Measurements from ENCODE around the gene RALBP1.

Gene RALBP1

DNA sequence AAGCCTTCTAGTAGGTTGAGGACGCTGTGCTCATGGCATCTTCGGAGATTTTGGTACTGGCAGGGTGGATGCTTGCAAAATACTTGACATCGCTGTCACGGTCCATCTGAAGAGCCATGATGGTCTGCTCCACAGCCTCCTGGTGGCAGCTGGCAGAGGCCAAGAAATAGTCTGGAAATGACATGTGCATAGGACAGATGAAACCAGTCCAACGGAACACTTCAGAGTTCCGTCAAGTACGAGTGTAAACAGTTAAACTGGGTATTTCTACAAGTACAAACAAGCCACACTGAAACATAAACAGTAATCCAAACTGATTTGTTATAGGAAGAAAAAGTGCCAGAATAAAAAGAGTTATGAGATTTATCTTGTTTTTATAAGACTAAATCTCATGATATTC is 72.5 kb downstream of the RALBP1 start:
- no peak for DNase-seq (ENCODE audit: low read depth, low spot score)

DNA sequence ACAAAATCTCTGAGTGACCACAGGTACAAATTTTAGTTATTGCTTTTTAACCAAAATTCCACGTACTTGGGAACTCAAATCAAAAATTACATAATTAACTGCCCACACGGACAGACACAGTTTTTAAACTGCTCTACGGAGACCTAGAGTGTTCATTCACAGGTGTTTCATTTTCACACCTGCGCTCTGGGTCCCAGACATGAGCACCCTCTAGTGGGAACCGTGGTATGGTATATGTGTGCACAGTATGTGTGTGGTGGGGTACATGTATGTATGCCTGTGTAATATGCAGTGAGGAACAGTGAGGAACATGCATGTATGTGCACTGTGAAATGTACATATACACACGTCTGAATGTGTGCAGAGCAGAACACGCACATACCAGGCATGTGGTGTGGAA is 74.1 kb downstream of the RALBP1 start:
- no peak for DNase-seq (ENCODE audit: low read depth, low spot score)

DNA sequence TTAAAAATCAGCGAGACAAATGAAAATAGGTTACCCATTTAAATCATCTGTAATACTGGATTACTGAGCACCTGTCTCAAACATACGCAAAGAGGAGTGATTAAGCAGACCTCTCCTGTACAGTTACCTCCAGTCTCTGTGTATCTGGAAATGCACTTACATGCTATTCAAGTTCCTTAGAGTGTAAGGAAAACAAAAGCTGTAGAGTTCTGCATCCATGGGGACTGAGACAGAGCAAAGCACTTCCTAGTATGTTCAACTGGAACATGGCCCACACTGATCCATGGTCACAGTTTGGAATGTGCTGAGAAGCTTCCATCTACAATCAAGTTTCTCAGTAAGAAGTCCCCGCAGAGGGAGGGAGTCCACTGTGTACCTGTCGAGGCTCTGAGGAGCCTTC is 75.1 kb downstream of the RALBP1 start:
- DNase-seq (ENCODE audit: low read depth, low spot score) = no peak

DNA sequence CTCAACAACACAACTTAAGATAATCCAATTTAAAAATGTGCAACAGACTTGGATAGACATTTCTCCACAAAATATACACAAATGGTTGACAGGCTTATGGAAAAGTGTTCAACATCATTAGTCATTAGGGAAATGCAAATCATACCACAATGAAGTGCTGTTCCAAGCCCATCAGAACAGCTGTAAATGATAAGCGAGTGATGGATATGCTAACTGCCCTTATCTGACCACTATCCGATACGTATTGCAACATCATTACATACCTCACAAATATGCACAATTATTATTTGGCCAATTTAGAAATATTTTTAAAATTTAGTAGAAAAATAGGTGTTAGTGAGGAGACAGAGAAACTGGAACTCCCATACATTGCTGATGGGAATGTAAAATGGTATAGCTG is 76.9 kb downstream of the RALBP1 start:
- DNase-seq (ENCODE audit: low read depth, low spot score) = no peak

DNA sequence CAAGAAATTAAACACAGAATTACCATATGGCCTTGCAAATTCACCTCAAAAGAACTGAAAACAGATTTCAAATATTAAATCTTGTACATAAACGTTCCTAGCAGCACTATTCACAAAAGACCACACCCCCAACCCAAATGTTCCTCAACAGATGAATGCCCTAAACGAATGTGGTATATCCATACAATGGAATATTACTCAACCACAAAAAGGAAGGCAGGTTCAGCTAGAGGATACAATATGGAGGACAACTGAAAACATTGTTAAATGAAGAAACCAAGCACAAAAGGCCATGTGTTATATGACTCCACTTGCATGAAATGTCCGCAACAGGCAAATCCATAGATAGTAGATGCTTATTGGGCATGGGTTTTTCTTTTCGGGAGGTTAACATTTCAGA is 77.3 kb downstream of the RALBP1 start:
- no peak for DNase-seq (ENCODE audit: low read depth, low spot score)

DNA sequence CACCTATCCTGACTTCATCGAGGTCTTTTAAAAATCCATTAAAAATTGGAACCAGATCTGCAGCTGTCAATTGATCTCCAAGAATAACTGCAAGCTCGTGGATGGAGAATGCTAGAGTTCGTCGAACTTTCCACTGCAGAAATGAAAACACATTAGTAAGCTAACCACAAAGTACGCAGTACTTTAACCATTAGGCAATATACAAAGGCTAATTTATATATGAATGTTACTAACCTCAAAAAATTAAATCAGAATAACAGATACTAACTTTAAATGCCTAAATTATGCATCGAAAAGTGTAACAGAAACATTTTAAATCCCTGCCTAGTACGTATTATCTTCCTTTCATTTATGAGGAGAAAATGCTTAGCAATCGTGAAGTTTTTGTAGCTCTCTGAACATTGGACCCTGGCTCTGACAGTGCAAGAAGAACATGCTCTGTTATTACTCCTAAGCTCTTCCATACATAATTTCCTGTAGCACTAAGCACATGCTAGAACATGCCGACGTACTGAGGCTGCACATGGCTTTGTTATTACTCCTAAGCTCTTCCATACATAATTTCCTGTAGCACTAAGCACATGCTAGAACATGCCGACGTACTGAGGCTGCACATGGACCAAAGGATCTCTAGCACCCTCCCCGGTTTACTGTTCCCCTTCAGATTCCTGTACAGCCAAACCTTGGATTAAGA is 82.1 kb downstream of the RALBP1 start:
- no peak for DNase-seq (ENCODE audit: low read depth, low spot score)

DNA sequence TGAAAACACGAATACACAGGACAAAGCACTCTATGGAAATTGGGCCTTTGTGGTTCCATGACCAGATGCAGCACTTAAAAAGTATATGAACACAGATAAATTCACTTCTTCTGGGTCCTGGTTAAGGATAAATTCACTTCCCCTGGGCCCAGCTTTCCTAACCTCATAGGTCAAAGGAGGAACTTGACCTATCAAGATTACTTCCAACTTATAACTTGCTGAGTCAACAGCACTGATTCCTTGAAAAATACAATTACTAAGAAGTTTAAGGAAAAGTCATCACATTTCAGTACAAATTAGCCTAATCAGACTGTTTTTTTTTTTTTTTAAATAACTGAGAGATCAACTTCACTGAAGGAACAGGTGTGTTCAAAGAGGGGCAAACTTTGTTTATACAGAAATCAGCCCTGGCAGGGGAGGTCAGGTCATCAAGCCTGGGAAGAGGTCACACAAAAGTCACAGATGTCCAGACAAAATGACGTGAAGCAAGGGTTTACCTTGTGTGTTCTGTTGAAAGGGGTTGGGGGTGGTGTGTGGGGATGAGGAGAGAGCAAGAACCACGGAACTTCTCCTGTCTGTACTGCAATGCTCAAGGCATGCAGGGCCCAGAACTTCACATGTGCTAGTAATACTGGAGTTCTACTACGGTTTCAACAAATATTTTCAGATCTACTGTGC is 83.2 kb downstream of the RALBP1 start:
- no peak for DNase-seq (ENCODE audit: low read depth, low spot score)

DNA sequence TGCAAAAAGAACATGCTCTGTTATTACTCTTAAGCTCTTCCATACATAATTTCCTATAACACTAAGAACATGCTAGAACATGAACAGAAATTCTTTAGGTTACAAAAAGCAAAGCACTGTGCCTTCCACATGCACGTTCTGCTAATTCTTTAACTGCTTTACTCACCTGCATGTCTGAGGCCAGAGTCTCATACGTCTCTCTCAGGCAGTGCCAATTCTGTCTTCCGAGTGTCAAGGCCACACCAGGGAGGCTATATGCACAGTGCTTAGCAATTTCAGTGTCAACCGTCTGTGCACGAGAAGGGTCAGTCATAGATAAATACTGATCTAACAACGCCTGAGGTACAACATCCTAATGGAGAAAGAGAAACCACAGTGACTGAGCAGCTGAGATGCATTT is 83.9 kb downstream of the RALBP1 start:
- DNase-seq (ENCODE audit: low read depth, low spot score) = no peak

DNA sequence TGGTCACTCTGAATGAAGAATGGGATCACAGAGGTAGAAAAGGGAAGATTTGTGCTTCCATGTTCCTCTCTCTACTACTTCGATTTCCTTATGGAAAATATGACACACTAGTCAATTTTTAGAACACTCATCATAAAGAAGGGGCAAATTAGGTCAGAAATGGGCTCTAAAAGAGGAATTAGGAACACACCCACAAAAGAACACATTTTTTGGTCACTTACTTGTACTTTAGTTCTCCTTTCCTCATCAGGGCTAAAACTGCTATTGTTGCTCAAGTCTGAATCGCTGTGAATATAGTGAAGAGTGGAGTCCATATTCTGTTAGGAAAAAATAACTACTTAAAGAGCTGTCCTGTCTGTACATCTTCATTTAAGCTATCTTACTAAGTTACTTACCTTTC is 86.4 kb downstream of the RALBP1 start:
- DNase-seq (ENCODE audit: low read depth, low spot score) = no peak

DNA sequence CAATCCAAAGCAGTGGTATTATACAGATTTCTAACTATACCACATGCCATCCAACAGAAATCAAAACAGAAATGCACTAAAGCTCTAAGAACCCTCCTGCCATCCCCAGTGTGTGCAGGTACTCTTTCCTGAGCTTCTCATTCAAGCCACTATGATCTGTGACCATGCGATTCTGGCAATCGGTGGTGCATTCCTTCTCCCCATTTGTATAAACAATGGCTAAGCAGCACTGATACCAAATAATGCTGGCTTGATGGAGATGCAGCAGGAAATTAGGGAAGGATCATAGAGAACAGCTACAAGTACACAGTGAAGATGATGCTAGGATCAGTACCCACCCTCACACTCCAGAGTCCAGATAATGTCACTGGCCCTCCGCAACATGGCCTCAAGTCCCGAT is 87.3 kb downstream of the RALBP1 start:
- no peak for DNase-seq (ENCODE audit: low read depth, low spot score)

DNA sequence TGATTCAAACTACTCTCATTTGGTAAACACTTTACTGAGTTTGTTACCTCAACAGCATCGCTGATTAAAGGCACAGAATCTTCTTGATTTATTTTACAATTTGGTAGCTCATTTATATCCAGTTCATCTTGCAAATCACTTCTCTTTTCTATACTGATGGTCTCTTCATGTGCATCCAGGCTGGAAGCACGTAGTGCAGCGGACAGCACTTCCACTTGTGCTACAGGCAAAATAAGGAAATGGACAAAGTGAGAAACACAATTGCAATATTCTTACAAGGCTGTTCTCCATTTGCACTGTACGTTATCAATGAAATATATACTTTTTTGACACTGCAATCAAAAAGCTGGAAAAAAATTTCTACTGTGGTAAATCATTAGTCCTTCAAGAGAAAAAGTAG is 88.0 kb downstream of the RALBP1 start:
- no peak for DNase-seq (ENCODE audit: low read depth, low spot score)

DNA sequence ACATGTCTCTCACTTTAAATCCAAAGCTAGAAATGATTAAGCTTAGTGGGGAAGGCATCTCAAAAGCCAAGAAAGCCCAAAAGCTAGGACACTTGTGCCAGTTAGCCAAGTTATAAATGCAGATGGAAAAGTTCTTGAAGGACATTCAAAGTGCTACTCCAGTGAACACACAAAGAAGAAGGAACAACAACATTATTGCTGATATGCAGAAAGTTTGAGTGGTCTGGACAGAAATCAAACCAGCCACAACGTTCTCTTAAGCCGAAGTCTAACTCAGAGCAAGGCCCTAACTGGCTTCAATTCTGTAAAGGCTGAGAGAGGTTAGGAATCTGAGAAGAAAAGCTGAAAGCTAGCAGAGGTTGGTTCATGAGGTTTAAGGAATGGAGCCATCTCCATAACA is 90.1 kb downstream of the RALBP1 start:
- no peak for DNase-seq (ENCODE audit: low read depth, low spot score)

DNA sequence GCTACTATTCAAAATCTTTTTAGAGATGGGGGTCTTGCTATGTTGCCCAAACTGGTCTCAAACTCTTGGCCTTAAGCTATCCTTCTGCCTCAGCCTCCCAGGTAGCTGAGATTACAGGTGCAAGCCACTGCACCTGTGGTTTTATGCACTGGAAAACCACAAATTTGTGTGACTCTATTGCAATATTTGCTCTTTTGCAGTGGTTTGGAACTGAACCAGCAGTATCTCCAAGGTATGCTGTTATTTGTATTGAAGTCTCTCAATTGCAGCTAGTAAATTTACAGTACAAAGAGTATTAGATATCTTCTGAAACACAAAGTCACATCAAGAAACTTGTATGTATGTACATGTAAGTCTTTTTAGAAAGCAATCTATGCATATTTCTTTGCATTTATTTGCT is 92.9 kb downstream of the RALBP1 start:
- no peak for DNase-seq (ENCODE audit: low read depth, low spot score)

DNA sequence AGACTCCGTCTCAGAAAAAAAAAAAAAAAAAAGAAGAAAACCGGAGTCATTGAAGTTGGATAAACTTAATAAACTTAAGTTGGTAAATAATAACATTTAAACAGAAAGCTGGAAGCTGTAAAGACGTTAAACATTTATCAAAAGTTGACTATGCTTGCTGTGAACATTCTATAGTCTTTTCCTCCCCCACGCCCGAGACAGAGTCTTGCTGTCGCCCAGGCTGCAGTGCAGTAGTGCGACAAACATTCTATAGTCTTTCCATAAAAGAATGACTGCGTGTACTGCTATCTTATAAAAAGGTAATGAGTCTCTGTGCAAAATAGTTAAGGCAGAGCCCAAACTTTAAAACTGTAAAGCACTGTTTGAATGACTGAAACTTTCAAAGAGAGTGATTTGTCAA is 93.9 kb downstream of the RALBP1 start:
- DNase-seq (ENCODE audit: low read depth, low spot score) = no peak

DNA sequence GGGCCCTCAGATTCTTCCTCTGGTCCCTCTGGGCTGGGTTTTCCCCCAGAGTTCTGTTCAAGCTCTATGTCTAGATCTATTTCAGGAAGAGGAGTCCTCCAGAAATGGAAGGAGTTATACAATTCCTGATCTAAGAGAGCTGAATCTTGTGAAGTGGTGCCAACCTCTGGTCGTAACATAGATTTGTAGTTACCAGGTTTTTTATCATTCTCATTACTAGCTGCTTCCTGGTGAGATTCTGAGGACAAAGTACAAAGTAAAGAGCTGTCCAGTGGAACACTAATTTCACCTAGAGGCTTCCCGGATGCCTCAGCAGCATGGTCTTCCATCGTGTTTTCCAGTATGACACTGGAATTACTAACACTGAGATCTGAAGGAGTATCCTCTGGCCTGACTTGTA is 94.9 kb downstream of the RALBP1 start:
- DNase-seq (ENCODE audit: low read depth, low spot score) = no peak

DNA sequence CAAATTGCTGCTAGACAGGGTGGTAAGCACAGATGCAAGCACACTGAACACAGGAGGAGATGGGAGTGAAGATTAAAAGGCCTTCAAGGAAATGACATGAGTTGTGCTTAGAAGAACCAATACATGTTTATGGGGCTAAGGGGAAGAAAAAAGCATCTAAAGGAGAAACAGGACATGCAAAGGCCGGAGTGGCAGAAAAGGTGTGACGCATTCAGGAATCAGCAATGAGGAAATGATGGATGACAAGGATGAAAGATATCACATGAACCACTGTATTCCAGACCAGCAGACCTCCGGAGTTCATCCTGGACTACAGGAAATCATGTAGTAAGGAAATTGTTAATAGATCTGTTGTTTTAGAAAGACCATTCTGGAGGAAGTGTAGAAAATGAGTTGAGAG is 96.2 kb downstream of the RALBP1 start:
- DNase-seq (ENCODE audit: low read depth, low spot score) = no peak

DNA sequence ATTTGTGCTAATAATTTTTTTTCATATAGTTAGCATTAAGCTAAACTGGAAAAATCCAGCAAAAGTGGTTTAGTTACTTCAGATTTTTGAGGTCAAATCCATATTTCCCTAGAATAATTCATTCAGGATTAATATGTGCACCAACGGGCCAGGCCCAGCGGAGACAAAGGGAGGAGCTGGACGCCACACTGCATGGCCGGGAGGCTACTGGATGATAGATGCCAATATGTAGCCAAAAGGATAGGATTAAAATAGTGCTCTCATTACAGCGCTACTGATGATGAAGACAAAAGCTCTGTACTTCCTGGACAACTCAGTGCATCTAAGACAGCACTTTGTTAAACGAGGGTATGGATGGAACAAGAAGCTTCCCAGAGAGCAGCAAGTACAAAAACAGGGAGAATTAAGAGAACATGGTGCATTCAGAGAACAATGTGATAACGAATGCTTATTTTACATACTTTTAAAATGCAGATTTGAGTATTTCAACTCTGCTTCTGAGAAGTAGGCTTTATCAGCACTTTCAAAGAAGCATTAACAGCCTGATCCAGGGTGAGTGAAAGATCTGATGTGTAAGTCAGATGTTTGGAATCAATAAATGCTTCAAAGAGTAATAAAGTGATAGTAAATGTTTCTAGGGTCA is 99.3 kb downstream of the RALBP1 start:
- no peak for DNase-seq (ENCODE audit: low read depth, low spot score)

DNA sequence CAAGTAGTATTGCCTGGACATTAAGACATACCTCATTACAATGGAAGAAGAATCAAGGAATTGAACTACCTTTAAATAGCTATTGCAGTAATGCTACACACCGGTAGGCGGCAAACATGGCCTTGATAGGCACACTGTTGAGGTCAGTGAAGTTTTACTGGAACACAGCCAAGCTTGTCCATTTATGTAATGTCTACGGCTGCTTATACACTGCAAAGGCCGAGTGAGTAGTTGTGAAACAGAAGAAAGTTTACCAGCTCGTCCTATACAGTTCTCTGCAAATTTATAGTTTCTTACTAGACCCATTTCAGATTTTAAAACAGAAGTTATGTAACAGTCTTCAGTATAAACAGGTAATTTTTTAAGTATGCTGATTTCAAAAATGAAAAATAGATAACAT is 100.2 kb downstream of the RALBP1 start:
- peak; percentile 27 for DNase-seq (ENCODE audit: low read depth, low spot score)

DNA sequence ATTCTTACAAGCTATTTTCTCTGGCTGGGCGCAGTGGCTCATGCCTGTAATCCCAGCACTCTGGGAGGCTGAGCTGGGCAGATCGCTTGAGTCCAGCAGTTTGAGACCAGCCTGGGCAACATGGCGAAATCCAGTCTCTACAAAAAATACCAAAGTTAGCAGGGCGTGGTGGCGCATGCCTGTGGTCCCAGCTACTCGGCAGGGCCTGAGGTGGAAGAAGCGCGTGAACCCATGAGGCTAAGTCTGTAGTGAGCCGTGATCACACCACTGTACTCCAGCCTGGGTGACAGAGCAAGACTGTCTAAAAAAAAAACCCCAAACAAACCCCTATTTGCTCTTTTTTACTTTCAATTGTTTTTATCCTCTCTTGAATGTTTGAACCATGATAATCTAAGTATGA is 102.0 kb downstream of the RALBP1 start:
- peak; percentile 38 for DNase-seq (ENCODE audit: low read depth, low spot score)

DNA sequence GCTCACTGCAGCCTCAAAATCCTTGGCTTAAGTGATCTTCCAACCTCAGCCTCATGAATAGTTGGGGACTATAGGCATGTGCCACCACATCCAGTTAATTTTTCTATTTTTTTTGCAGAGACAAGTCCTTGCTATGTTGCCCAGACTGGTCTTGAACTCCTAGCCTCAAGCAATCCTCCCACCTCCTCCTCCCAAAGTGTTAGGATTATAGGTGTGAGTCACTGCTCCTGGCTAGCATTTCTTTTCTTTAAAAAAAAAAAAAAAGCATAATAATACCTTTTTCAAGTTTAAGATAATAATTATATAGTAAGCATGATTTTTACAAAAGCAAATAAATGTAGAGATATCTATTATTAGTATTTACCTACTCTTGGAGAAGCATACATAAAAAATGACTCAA is 103.0 kb downstream of the RALBP1 start:
- DNase-seq (ENCODE audit: low read depth, low spot score) = no peak

DNA sequence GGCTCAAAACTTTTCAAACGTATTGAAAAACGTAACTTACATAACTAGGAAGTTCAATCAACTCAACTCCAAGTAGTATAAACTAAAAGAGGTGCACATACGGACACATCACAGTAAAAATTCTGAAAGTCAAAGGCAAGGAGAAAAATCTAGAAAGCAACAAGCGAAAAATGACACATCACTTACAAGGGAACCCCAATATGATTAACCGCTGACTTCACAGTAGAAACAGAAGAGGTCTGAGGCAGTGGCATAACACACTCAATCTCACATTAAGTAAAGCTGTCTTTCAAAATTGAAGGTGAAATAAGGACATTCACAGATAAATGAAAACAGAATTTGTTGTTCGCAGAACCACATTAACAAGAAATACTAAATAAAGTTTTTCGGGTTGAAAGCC is 106.4 kb downstream of the RALBP1 start:
- DNase-seq (ENCODE audit: low read depth, low spot score) = no peak

DNA sequence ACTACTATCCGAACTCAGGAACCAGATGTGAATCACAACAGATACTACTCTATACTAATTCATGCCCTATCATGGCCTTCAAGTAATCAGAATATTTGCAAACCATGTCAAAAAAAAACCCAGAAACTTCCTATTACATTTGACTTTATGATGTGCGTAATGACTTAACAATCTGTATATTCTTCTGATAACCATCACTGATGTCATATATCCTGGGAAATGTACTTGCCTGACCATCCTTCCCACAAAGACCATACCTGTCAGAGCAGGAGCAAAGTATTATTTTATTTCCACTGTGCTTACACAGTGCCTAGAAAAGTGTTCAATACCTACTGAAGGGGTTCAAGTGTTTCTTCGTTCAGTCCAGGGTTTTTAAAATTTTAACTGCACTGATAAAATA is 111.5 kb downstream of the RALBP1 start:
- DNase-seq (ENCODE audit: low read depth, low spot score) = no peak

All from ELF-1 (cell line).